Endothelial cell of umbilical vein (primary cell): ENCODE measurements around the gene CXCL11. TPM values are rescaled to one million over a fixed set of nuclear protein-coding genes. Genes with fewer than 3 reads are reported as not detected.

ENCODE experiments used
- BruUV-seq: library from RNA; stranded (reverse); fragments of 400-500 nt; replicated peaks from 2 replicates; lab custom pipeline; 2021; lab: Mats Ljungman, UMichigan
- CTCF ChIA-PET: fragments of 300-600, 350-600 bp; sonication (Branson Sonifier 250); formaldehyde crosslinking; loops from one replicate; lab custom pipeline; 2021; ENCODE audit warnings: antibody characterized with exemption, inconsistent platforms; lab: Charles Lee
- POLR2A ChIA-PET: fragments of 300-600, 350-600 bp; sonication (Branson Sonifier 250); formaldehyde crosslinking; loops from one replicate; lab custom pipeline; 2021; ENCODE audit warnings: antibody characterized with exemption, inconsistent platforms; lab: Charles Lee
- DNase-seq: peaks from one replicate; pipeline ENCODE4 v3.0.0-alpha.2; 2011; ENCODE audit warnings: low read depth, low spot score
- FAIRE-seq: peaks from 2 replicates; lab custom pipeline; 2011; peaks lifted over from hg19 to GRCh38; lab: Jason Lieb, UNC
- H2AFZ ChIP-seq: 2 replicates; pipeline ENCODE4 v1.6.0; 2012; ENCODE audit warnings: low read depth, low read length, control low read depth, inconsistent platforms
- H3K27ac ChIP-seq: 2 replicates; pipeline ENCODE4 v1.5.1; 2011; ENCODE audit warnings: low read depth, mild to moderate bottlenecking, control low read depth, low read length, moderate library complexity; ENCODE audit not compliant: insufficient read depth
- H3K27me3 ChIP-seq, 2 experiments: 2 replicates each; pipeline versions ENCODE4 v1.6.0 to v1.6.1; 2011; ENCODE audit warnings: low read length in 2 of 2, mixed read lengths in 1 of 2; ENCODE audit not compliant: control insufficient read depth in 2 of 2, insufficient read depth in 2 of 2
- H3K36me3 ChIP-seq, 2 experiments: 2 replicates in 1 of 2; 3 replicates in 1 of 2; pipeline ENCODE4 v1.5.1; 2011; ENCODE audit warnings: low read length in 2 of 2, mild to moderate bottlenecking in 1 of 2, moderate library complexity in 1 of 2; ENCODE audit not compliant: control insufficient read depth in 2 of 2, insufficient read depth in 2 of 2; ENCODE audit errors: extremely low read depth in 1 of 2
- H3K4me1 ChIP-seq: 3 replicates; pipeline ENCODE4 v1.5.1; 2011; ENCODE audit warnings: mild to moderate bottlenecking, low read length; ENCODE audit not compliant: control insufficient read depth, insufficient read depth; ENCODE audit errors: extremely low read depth
- H3K4me2 ChIP-seq: 2 replicates; pipeline ENCODE4 v1.6.1; 2011; ENCODE audit warnings: low read length, control low read depth, mixed read lengths; ENCODE audit not compliant: insufficient read depth
- H3K4me3 ChIP-seq, 3 experiments: fragments of 200-600 bp in 1 of 3; sonication (generic), shearing (Covaris generic) in 1 of 3; replicated peaks in 1 of 3; 2 replicates each; pipeline ENCODE4 v1.5.1; 2011 to 2016; ENCODE audit warnings: control low read depth in 3 of 3, low read length in 3 of 3, mild to moderate bottlenecking in 2 of 3, inconsistent platforms in 1 of 3, low read depth in 1 of 3, moderate library complexity in 1 of 3; ENCODE audit not compliant: insufficient read depth in 1 of 3
- H3K79me2 ChIP-seq: 2 replicates; pipeline ENCODE4 v1.6.0; 2012; ENCODE audit warnings: low read length, inconsistent platforms; ENCODE audit not compliant: control insufficient read depth, insufficient read depth
- H3K9ac ChIP-seq: replicated peaks from 2 replicates; pipeline ENCODE3; 2011; ENCODE audit warnings: low read length, control low read depth; ENCODE audit not compliant: insufficient read depth; ENCODE audit errors: extremely low read depth
- H3K9me1 ChIP-seq: replicated peaks from 3 replicates; pipeline ENCODE4 v1.6.0; 2011; ENCODE audit warnings: mild to moderate bottlenecking, low read length; ENCODE audit not compliant: control insufficient read depth, insufficient read depth; ENCODE audit errors: extremely low read depth
- H3K9me3 ChIP-seq: replicated peaks from 2 replicates; pipeline ENCODE4 v1.5.1; 2012; ENCODE audit warnings: low read length, inconsistent platforms; ENCODE audit not compliant: control insufficient read depth, insufficient read depth
- H4K20me1 ChIP-seq: replicated peaks from 2 replicates; pipeline ENCODE3; 2011; ENCODE audit warnings: mild to moderate bottlenecking, low read length; ENCODE audit not compliant: control insufficient read depth, insufficient read depth; ENCODE audit errors: extremely low read depth
- CTCF ChIP-seq, 2 donors: IDR thresholded peaks; 1 replicate in 1 of 2; 2 replicates in 1 of 2; pipeline ENCODE4 v1.5.1; 2011; ENCODE audit warnings: low read length in 2 of 2, mild to moderate bottlenecking in 2 of 2, moderate library complexity in 2 of 2, control low read depth in 1 of 2, inconsistent platforms in 1 of 2, low read depth in 1 of 2; ENCODE audit not compliant: insufficient read depth in 1 of 2; ENCODE audit errors: extremely low read depth in 1 of 2
- FOS ChIP-seq: IDR thresholded peaks from 2 replicates; pipeline ENCODE4 v1.6.1; 2011; ENCODE audit warnings: mild to moderate bottlenecking, low read length, moderate library complexity, borderline replicate concordance; ENCODE audit not compliant: insufficient read depth
- JUN ChIP-seq: IDR thresholded peaks from 2 replicates; pipeline ENCODE4 v1.6.1; 2011; ENCODE audit warnings: borderline replicate concordance, low read depth; ENCODE audit not compliant: insufficient read length, insufficient read depth
- MAX ChIP-seq: IDR thresholded peaks from 2 replicates; pipeline ENCODE4 v1.6.1; 2011; ENCODE audit not compliant: insufficient read depth, insufficient read length
- MYC ChIP-seq: IDR thresholded peaks from one replicate; pipeline ENCODE4 v1.6.1; 2011; ENCODE audit warnings: mild to moderate bottlenecking, low read depth, low read length
- POLR2A ChIP-seq: IDR thresholded peaks from 2 replicates; pipeline ENCODE4 v1.6.1; 2012; ENCODE audit warnings: low read depth, mild to moderate bottlenecking, control low read depth, low read length
- POLR2AphosphoS5 ChIP-seq: IDR thresholded peaks from 2 replicates; pipeline ENCODE4 v1.6.1; 2012; ENCODE audit warnings: low read depth, mild to moderate bottlenecking, control low read depth, low read length, moderate library complexity; ENCODE audit not compliant: insufficient read depth
- dilution Hi-C: fragments of 300-500 bp; cut with MboI; formaldehyde crosslinking; loops from one replicate; pipeline ENCODE4 v1.15.0; 2019; ENCODE audit warnings: low sequenced_read_pairs; ENCODE audit not compliant: extremely low pct_ligation_motif_present
- intact Hi-C: fragments of 100-400 bp; cut with micrococcal nuclease; formaldehyde crosslinking; loops from one replicate; pipeline ENCODE4 v1.10.0; 2022
- polyA plus RNA-seq, 4 experiments: library from polyadenylated mRNA; depleted of rRNA in 3 of 4; stranded (reverse) in 3 of 4; unstranded in 1 of 4; fragments of >200 nt; gene quantifications; 2 replicates each; pipeline versions ENCODE4 v1.2.1 to v1.2.3, GENCODE V29; 2011 to 2012; ENCODE audit warnings: missing spikeins in 1 of 4
- total RNA-seq: library from RNA; stranded (reverse); gene quantifications from 2 replicates; pipeline ENCODE4 v1.2.3, GENCODE V29; 2021

CXCL11 gene
- total and polyA plus RNA-seq, 2 donors (not counting 3 experiments of a cell fraction or from before 2014, with no cell fraction given): 0.91 to 1.1 TPM

GRCh38 chr4:75985116-75985515, 50.8 kb downstream of the CXCL11 start:
- H3K9ac ChIP-seq: no peak overlapping the region
- no peak overlapping the region for H3K4me2 ChIP-seq
- H3K27ac ChIP-seq: no peak overlapping the region
- dilution Hi-C loops (no loop called here), intact Hi-C loops (loop anchor here (10.0 kb wide), 1 partner anchor 180 kb away; no protein-coding TSS in a partner anchor)
- no peaks in the 10 kb centered on the region for H3K9me3 ChIP-seq
- H3K79me2 ChIP-seq: peaks cover 65% of the 10 kb centered on the region
- no peaks in the 10 kb centered on the region for H3K9me1 ChIP-seq
- H3K4me1 ChIP-seq: peaks cover 10% of the 10 kb centered on the region
- POLR2A ChIA-PET: no interaction called here
- TF ChIP-seq FOS (no peak), JUN (no peak), POLR2AphosphoS5 (no peak), POLR2A (no peak), MYC (no peak), CTCF (IDR thresholded peaks at IDR 0.05; ENCODE audit: extremely low read depth in 1 of 2, insufficient read depth in 1 of 2, low read depth in 1 of 2, low read length in 2 of 2) (no peak), MAX (no peak)
- H3K4me3 ChIP-seq: no peak overlapping the region
- H3K27me3 ChIP-seq: no peaks in the 10 kb centered on the region
- no peaks in the 10 kb centered on the region for H4K20me1 ChIP-seq
- peaks cover 2 to 4% of the 10 kb centered on the region in 2 experiments for H3K36me3 ChIP-seq
- no peak for DNase-seq
- FAIRE-seq: no peak
- H2AFZ ChIP-seq: no peak overlapping the region
- no TSS peak for BruUV-seq
- CTCF ChIA-PET: interaction anchor here (1.6 kb wide), 1 partner anchor 89 kb away, joined by 4 read pairs; no protein-coding TSS in a partner anchor

Other genes starting within 250 kb of the CXCL11 start
- gene PPEF2, start 133.6 kb downstream of the CXCL11 start, total RNA-seq: not detected in 2 replicates
- gene PPEF2, start 133.6 kb downstream of the CXCL11 start, polyA plus RNA-seq: 0.23 TPM in 1 of 2 replicates, not detected in the other
- 15.3 and 20.3 TPM in 2 replicates for gene NAAA, start 95.1 kb downstream of the CXCL11 start, total RNA-seq
- 20.2 and 24.4 TPM in 2 replicates for gene NAAA, start 95.1 kb downstream of the CXCL11 start, polyA plus RNA-seq
- 32.3 and 37.5 TPM in 2 replicates for gene SDAD1, start 45.1 kb downstream of the CXCL11 start, total RNA-seq
- 6.0 and 7.9 TPM in 2 replicates for gene SDAD1, start 45.1 kb downstream of the CXCL11 start, polyA plus RNA-seq
- not detected in 2 replicates for gene CXCL9, start 28.6 kb downstream of the CXCL11 start, total RNA-seq
- gene CXCL9, start 28.6 kb downstream of the CXCL11 start, polyA plus RNA-seq: not detected in 2 replicates
- gene CXCL10, start 12.6 kb downstream of the CXCL11 start, total RNA-seq: not detected in 2 replicates
- 0.18 and 0.25 TPM in 2 replicates for gene CXCL10, start 12.6 kb downstream of the CXCL11 start, polyA plus RNA-seq
- gene ART3, start 38.6 kb upstream of the CXCL11 start, total RNA-seq: not detected in 2 replicates
- gene ART3, start 38.6 kb upstream of the CXCL11 start, polyA plus RNA-seq: not detected in 2 replicates
- 45.7 and 49.9 TPM in 2 replicates for gene NUP54, start 112.3 kb upstream of the CXCL11 start, total RNA-seq
- 15.4 and 25.7 TPM in 2 replicates for gene NUP54, start 112.3 kb upstream of the CXCL11 start, polyA plus RNA-seq
- gene SCARB2, start 177.8 kb upstream of the CXCL11 start, total RNA-seq: 116 and 122 TPM in 2 replicates
- 63.2 and 75.2 TPM in 2 replicates for gene SCARB2, start 177.8 kb upstream of the CXCL11 start, polyA plus RNA-seq
- 0.11 TPM in 1 of 2 replicates, not detected in the other for gene FAM47E, start 215.7 kb upstream of the CXCL11 start, total RNA-seq
- gene FAM47E, start 215.7 kb upstream of the CXCL11 start, polyA plus RNA-seq: not detected in 2 replicates